ENCODE data around the gene PHF23.

DNA sequence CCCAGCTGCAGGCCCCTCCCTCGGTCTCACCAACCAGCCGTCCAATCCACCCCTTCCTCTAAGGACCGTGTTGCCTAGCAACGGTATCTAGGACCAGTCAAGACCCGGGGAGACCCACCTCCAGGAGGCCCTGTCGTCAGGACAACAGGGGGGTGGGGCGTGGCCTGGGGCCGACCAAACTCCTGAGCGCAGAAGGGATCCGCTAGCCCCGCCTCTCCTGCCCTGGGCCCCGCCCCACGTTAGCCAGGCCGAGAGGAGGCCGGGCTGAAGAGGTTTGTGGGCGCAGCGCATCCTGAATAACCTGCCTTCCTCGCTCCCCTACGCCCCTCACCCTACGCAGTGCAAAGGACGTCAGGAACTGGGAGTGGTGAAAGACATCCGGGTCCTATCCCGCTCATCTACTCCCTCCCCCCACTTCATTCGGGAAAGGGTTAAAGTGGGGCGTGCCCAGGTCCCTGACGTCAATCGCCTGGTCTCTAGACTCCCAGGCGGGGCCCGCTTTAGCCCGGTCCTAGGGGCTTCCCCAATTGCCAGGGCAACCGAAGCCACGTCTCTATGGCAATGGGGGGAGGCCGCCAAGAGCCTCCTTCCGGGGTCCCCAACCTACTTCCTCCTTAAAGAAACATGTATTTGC, 34.3 kb downstream of the PHF23 start:
- TF ChIP-seq, protein P1, sequence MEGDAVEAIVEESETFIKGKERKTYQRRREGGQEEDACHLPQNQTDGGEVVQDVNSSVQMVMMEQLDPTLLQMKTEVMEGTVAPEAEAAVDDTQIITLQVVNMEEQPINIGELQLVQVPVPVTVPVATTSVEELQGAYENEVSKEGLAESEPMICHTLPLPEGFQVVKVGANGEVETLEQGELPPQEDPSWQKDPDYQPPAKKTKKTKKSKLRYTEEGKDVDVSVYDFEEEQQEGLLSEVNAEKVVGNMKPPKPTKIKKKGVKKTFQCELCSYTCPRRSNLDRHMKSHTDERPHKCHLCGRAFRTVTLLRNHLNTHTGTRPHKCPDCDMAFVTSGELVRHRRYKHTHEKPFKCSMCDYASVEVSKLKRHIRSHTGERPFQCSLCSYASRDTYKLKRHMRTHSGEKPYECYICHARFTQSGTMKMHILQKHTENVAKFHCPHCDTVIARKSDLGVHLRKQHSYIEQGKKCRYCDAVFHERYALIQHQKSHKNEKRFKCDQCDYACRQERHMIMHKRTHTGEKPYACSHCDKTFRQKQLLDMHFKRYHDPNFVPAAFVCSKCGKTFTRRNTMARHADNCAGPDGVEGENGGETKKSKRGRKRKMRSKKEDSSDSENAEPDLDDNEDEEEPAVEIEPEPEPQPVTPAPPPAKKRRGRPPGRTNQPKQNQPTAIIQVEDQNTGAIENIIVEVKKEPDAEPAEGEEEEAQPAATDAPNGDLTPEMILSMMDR (IDR thresholded peaks at IDR 0.05) = no peak
- no peak for TF ChIP-seq POLR2A (IDR thresholded peaks at IDR 0.05)
